K562 (cell line): ENCODE data around the gene FASLG.

ENCODE experiments used
- CTCF ChIP-seq, 3 experiments: IDR thresholded peaks in 2 of 3; conservative IDR thresholded peaks in 1 of 3; 2 replicates each; pipeline ENCODE4 v1.5.1; 2011 to 2012; ENCODE audit warnings: low read length in 3 of 3, mild to moderate bottlenecking in 3 of 3, control low read depth in 2 of 3, improper control_type of control experiment in 1 of 3, inconsistent platforms in 1 of 3, low read depth in 1 of 3, mixed read lengths in 1 of 3, moderate library complexity in 1 of 3; ENCODE audit not compliant: insufficient read depth in 2 of 3
- HDAC6 ChIP-seq: IDR thresholded peaks from 2 replicates; pipeline ENCODE4 v1.6.1; 2012; ENCODE audit warnings: low read depth, mild to moderate bottlenecking, control low read depth, inconsistent platforms, low read length, moderate library complexity
- HSF4 ChIP-seq: fragments of 250-450 bp; sonication (Bioruptor Pico); IDR thresholded peaks from 2 replicates; pipeline ENCODE4 v2.1.2; 2022; ENCODE audit warnings: mild to moderate bottlenecking, moderate library complexity, borderline replicate concordance
- JUND ChIP-seq, 2 experiments: IDR thresholded peaks; 2 replicates in 1 of 2; 3 replicates in 1 of 2; pipeline ENCODE4 v1.6.1; 2011; ENCODE audit warnings: borderline replicate concordance in 2 of 2, low read depth in 2 of 2, low read length in 2 of 2, improper control_type of control experiment in 1 of 2, missing biosample characterization in 1 of 2, missing genetic modification characterization in 1 of 2, missing genetic modification reagents in 1 of 2
- NBN ChIP-seq: fragments of 450-650 bp; IDR thresholded peaks from 2 replicates; pipeline ENCODE4 v1.6.1; 2016; ENCODE audit warnings: low read depth, mild to moderate bottlenecking
- NR2C2 ChIP-seq, 2 experiments: fragments of 200-800 bp in 1 of 2; sonication (Bioruptor generic) in 1 of 2; sonication (generic) in 1 of 2; formaldehyde crosslinking in 1 of 2; IDR thresholded peaks; 2 replicates each; pipeline versions ENCODE4 v1.6.1 to v1.8.0; 2016 to 2022; ENCODE audit warnings: mild to moderate bottlenecking in 1 of 2, missing compliant biosample characterization in 1 of 2, missing genetic modification characterization in 1 of 2, missing genetic modification reagents in 1 of 2
- PHF8 ChIP-seq: fragments of 200-600 bp; sonication (generic); IDR thresholded peaks from 2 replicates; pipeline ENCODE4 v1.6.1; 2012; ENCODE audit warnings: mixed run types, mild to moderate bottlenecking, inconsistent platforms, low read length, moderate library complexity, borderline replicate concordance
- POLR2AphosphoS2 ChIP-seq: IDR thresholded peaks from 2 replicates; pipeline ENCODE4 v1.6.1; 2012; ENCODE audit warnings: low read length, improper control_type of control experiment
- POLR2AphosphoS5 ChIP-seq: IDR thresholded peaks from 2 replicates; pipeline ENCODE4 v1.6.1; 2011; ENCODE audit warnings: mild to moderate bottlenecking, low read depth, low read length, moderate library complexity; ENCODE audit not compliant: control insufficient read depth, insufficient read depth
- ZEB2 ChIP-seq: fragments of 450-650 bp; IDR thresholded peaks from 2 replicates; pipeline ENCODE4 v1.6.1; 2016
- ZNF23 ChIP-seq: fragments of 250-450 bp; sonication (Bioruptor Pico); IDR thresholded peaks from 2 replicates; pipeline ENCODE4 v1.4.0; 2020; ENCODE audit warnings: mild to moderate bottlenecking
- ZNF274 ChIP-seq: IDR thresholded peaks from 2 replicates; pipeline ENCODE4 v1.6.1; 2011; ENCODE audit warnings: low read depth, mild to moderate bottlenecking, low read length, moderate library complexity, borderline replicate concordance
- ZNF407 ChIP-seq: fragments of 450-650 bp; IDR thresholded peaks from 2 replicates; pipeline ENCODE4 v1.6.1; 2016; ENCODE audit warnings: low read depth
- ZNF740 ChIP-seq, 3 experiments: fragments of 200-800 bp in 1 of 3; sonication (Bioruptor generic) in 1 of 3; sonication (generic) in 1 of 3; formaldehyde crosslinking in 1 of 3; IDR thresholded peaks; 2 replicates each; pipeline versions ENCODE4 v1.6.1 to v1.8.0; 2016 to 2022; ENCODE audit warnings: mild to moderate bottlenecking in 2 of 3, missing compliant biosample characterization in 2 of 3, missing genetic modification characterization in 2 of 3, missing genetic modification reagents in 1 of 3

- no peak for TF ChIP-seq POLR2AphosphoS2
- TF ChIP-seq HSF4 (CRISPR knock-in tag): no peak
- TF ChIP-seq ZNF23 (CRISPR knock-in tag): no peak
- TF ChIP-seq ZEB2: no peak
- TF ChIP-seq ZNF407: no peak
- no peak for TF ChIP-seq NBN
- no peak for TF ChIP-seq ZNF274
- no peak for TF ChIP-seq NR2C2 (CRISPR knock-in tag; IDR thresholded peaks at IDR 0.05)
- no peak for TF ChIP-seq NR2C2 (tag; IDR thresholded peaks at IDR 0.05)
- TF ChIP-seq ZNF740 (CRISPR knock-in tag; IDR thresholded peaks at IDR 0.05): no peak
- TF ChIP-seq ZNF740 (tag; IDR thresholded peaks at IDR 0.05): no peak
- no peak for TF ChIP-seq POLR2AphosphoS5
- TF ChIP-seq CTCF (IDR thresholded peaks at IDR 0.05 in 2 of 3, conservative IDR thresholded peaks at IDR 0.05 in 1 of 3; ENCODE audit: insufficient read depth in 2 of 3, low read depth in 1 of 3, low read length in 3 of 3): no peak
- no peak for TF ChIP-seq PHF8
- no peak for TF ChIP-seq JUND (IDR thresholded peaks at IDR 0.05; ENCODE audit: borderline replicate concordance, low read depth, low read length)
- TF ChIP-seq JUND (tag; IDR thresholded peaks at IDR 0.05; ENCODE audit: borderline replicate concordance, low read depth, low read length): no peak
- no peak for TF ChIP-seq HDAC6
These were observed 54.6 kb downstream of the FASLG start for GRCh38 chr1:172713466-172713865.
